HepG2 (cell line): Measurements from ENCODE around the gene SIX3. TPM values are rescaled to one million over a fixed set of nuclear protein-coding genes. Genes with fewer than 3 reads are reported as not detected.

Source experiments
- CBX1 ChIP-seq: IDR thresholded peaks from one replicate; pipeline ENCODE4 v1.6.1; 2016; ENCODE audit warnings: antibody characterized with exemption, low read depth
- E2F5 ChIP-seq: sonication (generic); formaldehyde crosslinking; conservative IDR thresholded peaks from 2 replicates; pipeline ENCODE4 v1.4.0; 2020; ENCODE audit warnings: missing genetic modification reagents
- FUBP1 ChIP-seq: sonication (generic); formaldehyde crosslinking; IDR thresholded peaks from 2 replicates; pipeline ENCODE4 v1.5.1; 2020; ENCODE audit warnings: missing genetic modification reagents, mild to moderate bottlenecking, borderline replicate concordance
- GRHL1 ChIP-seq: sonication (generic); formaldehyde crosslinking; conservative IDR thresholded peaks from 2 replicates; pipeline ENCODE4 v1.8.0; 2022; ENCODE audit warnings: missing genetic modification reagents
- KAT7 ChIP-seq: IDR thresholded peaks from 2 replicates; pipeline ENCODE4 v1.6.1; 2018; ENCODE audit warnings: borderline replicate concordance, missing compliant biosample characterization
- KDM4B ChIP-seq: sonication (generic); formaldehyde crosslinking; IDR thresholded peaks from 2 replicates; pipeline ENCODE4 v1.4.0; 2020; ENCODE audit warnings: missing genetic modification reagents
- NFE2L2 ChIP-seq: fragments of 150-350 bp; IDR thresholded peaks from 2 replicates; pipeline ENCODE4 v1.6.1; 2014; ENCODE audit warnings: low read length
- NFRKB ChIP-seq: fragments of 450-650 bp; IDR thresholded peaks from 2 replicates; pipeline ENCODE4 v1.6.1; 2017
- RBFOX2 ChIP-seq: fragments of 200-400 bp; formaldehyde crosslinking; IDR thresholded peaks from 2 replicates; pipeline ENCODE4 v1.6.1; 2017; ENCODE audit warnings: low read depth, mild to moderate bottlenecking, low read length
- RFXAP ChIP-seq: sonication (generic); formaldehyde crosslinking; IDR thresholded peaks from 2 replicates; pipeline ENCODE4 v1.4.0; 2020; ENCODE audit warnings: missing genetic modification reagents, borderline replicate concordance
- TERF1 ChIP-seq: sonication (generic); formaldehyde crosslinking; IDR thresholded peaks from 2 replicates; pipeline ENCODE4 v1.8.0; 2022; ENCODE audit warnings: mild to moderate bottlenecking, missing genetic modification reagents, moderate library complexity
- TIGD3 ChIP-seq: sonication (generic); formaldehyde crosslinking; IDR thresholded peaks from 2 replicates; pipeline ENCODE4 v1.5.1; 2020; ENCODE audit warnings: mild to moderate bottlenecking, missing genetic modification reagents, borderline replicate concordance
- ZFP41 ChIP-seq: sonication (generic); formaldehyde crosslinking; IDR thresholded peaks from 2 replicates; pipeline ENCODE4 v1.4.0; 2020; ENCODE audit warnings: mild to moderate bottlenecking, missing genetic modification reagents, borderline replicate concordance
- ZNF530 ChIP-seq: sonication (generic); formaldehyde crosslinking; IDR thresholded peaks from 2 replicates; pipeline ENCODE4 v1.5.0; 2020; ENCODE audit warnings: low read depth, mild to moderate bottlenecking, missing genetic modification reagents
- ZNF598 ChIP-seq: sonication (generic); formaldehyde crosslinking; IDR thresholded peaks from 2 replicates; pipeline ENCODE4 v1.5.1; 2020; ENCODE audit warnings: mild to moderate bottlenecking, missing genetic modification reagents, borderline replicate concordance
- polyA plus RNA-seq, 8 experiments: library from polyadenylated mRNA; depleted of rRNA in 3 of 8; stranded (reverse) in 7 of 8; unstranded in 1 of 8; fragments of >200 nt; fragmentation: Illumina TruSeq in 4 of 8; extraction: Trizol in 4 of 8; gene quantifications; 2 replicates each; pipeline versions ENCODE4 v1.2.1 to v1.2.3, GENCODE V29; 2011 to 2016; ENCODE audit warnings: low read depth in 4 of 8, missing spikeins in 1 of 8, mixed read lengths in 1 of 8; ENCODE audit not compliant: insufficient read depth in 1 of 8
- total RNA-seq, 5 experiments: library from RNA; depleted of rRNA; stranded (reverse); fragments of >200 nt; fragmentation: Illumina TruSeq; extraction: Trizol; gene quantifications; 2 replicates each; pipeline ENCODE4 v1.2.3, GENCODE V29; 2016; ENCODE audit warnings: low read depth in 1 of 5

The SIX3 gene
- total and polyA plus RNA-seq, 2 of the 13 experiments (the other 11 are each of a cell fraction or from before 2014, with no cell fraction given): not detected

GRCh38 chr2:44952143-44952805, 10.8 kb downstream of the SIX3 start (continued):
- TF ChIP-seq GRHL1 (CRISPR knock-in tag) (no peak), E2F5 (CRISPR knock-in tag) (no peak), ZNF598 (no peak), NFE2L2 (no peak), ZFP41 (CRISPR knock-in tag) (no peak), RBFOX2 (no peak), CBX1 (peak; percentile 65), TERF1 (CRISPR knock-in tag) (no peak), KDM4B (peak; percentile 64; the same call in 1 of the 2 replicates), ZNF530 (CRISPR knock-in tag) (no peak), RFXAP (CRISPR knock-in tag) (no peak), NFRKB (no peak), TIGD3 (CRISPR knock-in tag) (no peak), KAT7 (CRISPR knock-in tag) (peak; percentile 42; the same call in 1 of the 2 replicates), FUBP1 (CRISPR knock-in tag) (no peak)
